Left ventricle myocardium inferior (tissue), 1 donor: ENCODE data around the gene ENAH. TPM values are rescaled to one million over a fixed set of nuclear protein-coding genes. Genes with fewer than 3 reads are reported as not detected.

ENCODE experiments used
- DNase-seq: peaks from one replicate; pipeline ENCODE4 v3.0.0-alpha.2; 2020
- H3K27ac ChIP-seq: fragments of 200-600 bp; replicated peaks from 2 replicates; pipeline ENCODE4 v1.8.0; 2021
- H3K27me3 ChIP-seq: fragments of 200-600 bp; 2 replicates; pipeline ENCODE4 v1.8.0; 2021; ENCODE audit warnings: low read depth
- H3K36me3 ChIP-seq: fragments of 200-600 bp; 2 replicates; pipeline ENCODE4 v1.8.0; 2021
- H3K4me1 ChIP-seq: fragments of 200-600 bp; 2 replicates; pipeline ENCODE4 v1.8.0; 2021
- H3K4me3 ChIP-seq: fragments of 200-600 bp; 2 replicates; pipeline ENCODE4 v1.8.0; 2021; ENCODE audit warnings: mild to moderate bottlenecking, moderate library complexity
- H3K9me3 ChIP-seq: fragments of 200-600 bp; replicated peaks from 2 replicates; pipeline ENCODE4 v1.8.0; 2021
- intact Hi-C: fragments of 100-400 bp; cut with micrococcal nuclease; formaldehyde crosslinking; loops from one replicate; pipeline ENCODE4 v1.11.0; 2022
- total RNA-seq: library from RNA; stranded (reverse); fragmentation: NEBNext Ultra II Directional; extraction: Animal tissue kit (Norgen Biotek cat#: 25700); gene quantifications from one replicate; pipeline ENCODE4 v1.2.1, GENCODE V29; 2021
- TF ChIP-seq, protein P1 (sequence below): fragments of 200-600 bp; IDR thresholded peaks from 2 replicates; pipeline ENCODE4 v1.8.0; 2021; ENCODE audit warnings: antibody characterized with exemption, mild to moderate bottlenecking, borderline replicate concordance
- donor health status: DM: no; HTN: yes; CAD: no; lungs with severe emphysema.

Gene ENAH
- total RNA-seq, 1 donor from 2014 or later: 78.6 TPM

DNA sequence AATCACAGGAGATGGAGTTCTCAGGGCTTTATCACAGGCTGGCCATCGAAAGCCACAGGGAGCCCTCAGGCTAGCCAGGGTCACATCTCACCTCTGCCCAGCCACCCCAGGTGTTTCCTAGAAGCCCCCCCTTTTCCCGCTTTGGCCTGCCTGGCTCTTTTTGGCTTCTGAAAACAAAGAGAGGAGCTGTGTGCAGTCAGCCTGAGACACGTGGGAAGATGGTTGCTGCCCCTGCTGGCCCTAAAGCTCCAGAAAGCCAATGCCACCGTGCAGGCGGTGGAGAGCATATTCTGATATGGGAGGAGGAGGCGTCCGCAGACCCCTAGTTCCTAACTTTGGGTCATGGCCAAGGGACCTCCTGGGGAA lies 206.3 kb downstream of the ENAH start:
- no peaks in the 10 kb centered on the region for H3K9me3 ChIP-seq
- H3K4me1 ChIP-seq: peaks cover 66% of the 10 kb centered on the region
- intact Hi-C loops: no loop called here
- no peak for DNase-seq
- H3K4me3 ChIP-seq: no peak overlapping the region
- no peaks in the 10 kb centered on the region for H3K27me3 ChIP-seq
- TF ChIP-seq, protein P1, sequence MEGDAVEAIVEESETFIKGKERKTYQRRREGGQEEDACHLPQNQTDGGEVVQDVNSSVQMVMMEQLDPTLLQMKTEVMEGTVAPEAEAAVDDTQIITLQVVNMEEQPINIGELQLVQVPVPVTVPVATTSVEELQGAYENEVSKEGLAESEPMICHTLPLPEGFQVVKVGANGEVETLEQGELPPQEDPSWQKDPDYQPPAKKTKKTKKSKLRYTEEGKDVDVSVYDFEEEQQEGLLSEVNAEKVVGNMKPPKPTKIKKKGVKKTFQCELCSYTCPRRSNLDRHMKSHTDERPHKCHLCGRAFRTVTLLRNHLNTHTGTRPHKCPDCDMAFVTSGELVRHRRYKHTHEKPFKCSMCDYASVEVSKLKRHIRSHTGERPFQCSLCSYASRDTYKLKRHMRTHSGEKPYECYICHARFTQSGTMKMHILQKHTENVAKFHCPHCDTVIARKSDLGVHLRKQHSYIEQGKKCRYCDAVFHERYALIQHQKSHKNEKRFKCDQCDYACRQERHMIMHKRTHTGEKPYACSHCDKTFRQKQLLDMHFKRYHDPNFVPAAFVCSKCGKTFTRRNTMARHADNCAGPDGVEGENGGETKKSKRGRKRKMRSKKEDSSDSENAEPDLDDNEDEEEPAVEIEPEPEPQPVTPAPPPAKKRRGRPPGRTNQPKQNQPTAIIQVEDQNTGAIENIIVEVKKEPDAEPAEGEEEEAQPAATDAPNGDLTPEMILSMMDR: no peak
- H3K27ac ChIP-seq: peak overlapping the region; percentile 89
- H3K36me3 ChIP-seq: no peaks in the 10 kb centered on the region

DNA sequence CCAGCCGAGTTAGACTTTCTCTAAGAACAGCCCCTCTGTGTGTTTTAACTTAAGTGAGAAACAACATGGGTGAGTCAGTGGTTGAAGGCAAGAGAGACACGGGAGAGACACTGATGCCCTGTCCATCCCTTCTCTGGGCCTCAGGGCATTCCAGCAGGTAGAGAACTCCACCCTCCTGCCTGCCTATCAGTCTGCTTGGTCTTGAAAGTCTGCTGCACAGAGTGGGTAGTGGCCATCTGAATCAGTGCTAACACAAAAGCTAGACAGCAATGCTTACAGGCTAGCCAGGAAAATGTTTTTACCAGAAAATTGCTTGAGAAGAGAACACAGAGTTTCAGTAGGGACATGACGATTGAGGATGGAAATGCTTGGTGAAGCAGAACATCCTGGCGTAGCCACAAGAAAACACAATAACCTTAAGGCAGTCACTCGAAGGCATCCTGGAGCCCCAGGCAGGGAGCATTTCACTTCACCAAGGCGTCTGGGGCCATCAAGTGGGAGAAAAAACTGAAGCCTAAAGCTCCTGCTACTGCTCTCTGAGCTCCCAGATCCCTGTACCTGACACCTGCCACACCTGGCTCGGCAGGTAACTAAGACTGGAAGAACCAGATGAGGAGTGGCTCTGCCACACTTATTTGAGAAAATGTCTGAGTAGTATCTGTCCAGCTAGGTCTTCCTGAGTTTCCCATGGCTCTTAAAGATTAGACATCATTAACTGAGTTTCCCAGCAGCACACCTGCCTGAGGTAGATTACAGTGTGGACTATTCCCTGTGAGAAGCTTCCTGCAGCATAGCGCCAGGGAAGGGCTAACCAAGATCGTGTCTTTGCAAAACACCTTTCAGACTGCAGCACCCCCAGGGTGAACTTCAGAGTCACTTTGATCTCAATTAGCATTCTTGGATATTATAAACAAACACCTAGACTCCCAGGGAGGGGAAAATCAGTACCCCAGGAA lies 207.0 kb downstream of the ENAH start:
- H3K4me3 ChIP-seq: peak overlapping the region; percentile 23
- no peaks in the 10 kb centered on the region for H3K36me3 ChIP-seq
- H3K27ac ChIP-seq: peak overlapping the region; percentile 89
- intact Hi-C loops: no loop called here
- no peaks in the 10 kb centered on the region for H3K9me3 ChIP-seq
- peaks cover 59% of the 10 kb centered on the region for H3K4me1 ChIP-seq
- no peaks in the 10 kb centered on the region for H3K27me3 ChIP-seq
- no peak for DNase-seq
- TF ChIP-seq, protein P1: no peak

DNA sequence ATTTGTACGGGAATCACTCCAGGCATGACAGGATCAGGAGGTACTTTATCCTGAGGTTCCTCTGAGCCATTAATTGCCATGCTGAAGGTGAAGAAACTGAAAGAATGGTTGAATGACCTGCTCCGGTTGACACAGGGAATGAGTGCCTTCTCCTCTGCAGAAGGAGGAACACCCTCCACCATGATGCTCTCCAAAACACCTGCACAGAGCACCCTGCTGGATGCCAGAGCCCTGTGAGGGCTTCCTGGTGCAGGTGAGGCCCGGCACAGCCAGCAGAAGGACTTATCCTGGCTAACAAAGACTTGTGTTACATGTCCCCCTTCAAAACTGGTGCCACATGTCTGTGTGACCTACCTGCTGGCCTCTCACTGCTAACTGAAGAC lies 210.8 kb downstream of the ENAH start:
- TF ChIP-seq, protein P1: no peak
- H3K9me3 ChIP-seq: no peaks in the 10 kb centered on the region
- H3K4me3 ChIP-seq: no peak overlapping the region
- DNase-seq: no peak
- no peaks in the 10 kb centered on the region for H3K27me3 ChIP-seq
- intact Hi-C loops: no loop called here
- H3K36me3 ChIP-seq: no peaks in the 10 kb centered on the region
- peak overlapping the region; percentile 15 for H3K27ac ChIP-seq
- H3K4me1 ChIP-seq: peaks cover 43% of the 10 kb centered on the region

DNA sequence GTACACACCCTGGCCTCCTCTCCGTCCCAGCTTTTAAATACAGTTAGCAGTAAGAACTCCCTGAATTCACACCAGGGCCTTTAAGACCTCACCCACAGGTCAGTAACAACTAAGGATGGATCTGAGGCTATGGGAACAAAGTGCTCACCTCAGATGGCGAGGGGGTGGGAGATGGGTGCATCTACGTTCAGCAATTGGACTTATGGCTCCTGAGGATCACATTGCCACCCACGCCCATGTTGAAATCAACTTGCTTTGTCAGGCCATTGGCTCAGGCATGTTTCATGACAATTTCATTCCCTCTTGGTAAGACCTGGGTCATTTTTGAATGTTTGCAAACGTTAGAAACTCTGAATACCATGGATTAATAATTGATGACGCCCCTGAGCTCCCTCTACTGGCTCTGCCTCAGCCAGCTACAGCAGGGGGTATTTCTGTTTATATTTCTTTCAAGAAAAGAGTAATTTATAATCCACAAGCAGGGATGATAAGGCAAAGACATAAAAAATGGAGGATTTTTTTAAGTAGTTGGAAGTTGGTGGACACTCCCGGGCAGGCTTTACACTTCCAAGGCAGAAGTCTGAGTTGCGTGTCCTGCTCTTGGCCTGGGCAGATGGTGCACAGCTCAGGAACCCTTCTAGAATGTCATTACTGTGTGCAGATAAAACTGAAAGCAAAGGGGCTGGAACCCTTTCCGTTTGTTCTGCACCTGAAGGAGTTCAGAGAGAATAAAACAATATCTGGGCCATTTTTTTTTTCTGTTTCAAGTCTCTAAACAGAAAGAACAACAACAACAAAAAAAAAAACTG lies 211.4 kb downstream of the ENAH start:
- TF ChIP-seq, protein P1: no peak
- Histone ChIP-seq H3K27me3 (no peaks in the 10 kb centered on the region), H3K36me3 (no peaks in the 10 kb centered on the region), H3K27ac (peak overlapping the region; percentile 15), H3K4me3 (no peak overlapping the region), H3K9me3 (no peaks in the 10 kb centered on the region), H3K4me1 (peaks cover 37% of the 10 kb centered on the region)
- intact Hi-C loops: no loop called here
- DNase-seq: no peak

DNA sequence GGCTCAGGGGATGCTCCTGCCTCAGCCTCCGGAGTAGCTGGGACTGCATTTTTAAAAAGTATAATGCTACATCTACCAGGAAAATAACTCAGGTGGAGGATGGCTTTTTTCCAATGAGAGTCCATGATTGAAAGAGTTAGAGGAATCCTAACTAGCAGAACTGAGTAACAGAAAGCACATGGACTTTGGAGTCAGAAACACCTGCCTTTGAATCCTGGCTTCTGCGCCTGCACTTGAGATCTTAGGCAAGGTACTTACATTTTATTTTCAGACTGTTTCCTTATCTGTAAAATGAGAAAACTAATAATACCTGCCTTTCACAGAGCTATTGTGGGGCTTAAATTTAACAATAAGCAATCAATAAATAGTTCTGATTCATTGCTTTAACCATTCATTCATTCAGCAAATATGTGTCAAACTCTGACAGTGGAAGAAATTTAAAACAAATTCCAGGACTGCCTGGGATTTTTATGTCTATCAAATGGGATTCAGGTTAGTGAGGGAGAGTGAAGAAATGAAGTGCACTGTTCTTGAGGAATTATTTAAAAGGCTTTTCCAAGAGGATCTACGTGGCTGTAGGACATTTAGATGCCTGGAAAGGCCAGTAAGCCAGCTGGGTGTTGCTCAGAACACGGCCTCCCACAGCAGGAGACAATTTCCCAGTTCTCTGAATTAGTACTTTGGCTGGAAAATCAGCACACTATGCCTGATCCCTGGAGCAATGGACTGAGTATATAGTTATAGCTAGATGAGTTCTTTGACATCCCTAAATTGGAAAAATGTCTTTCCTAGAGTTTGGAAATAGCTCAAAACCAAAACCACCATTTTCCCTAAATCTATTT lies 212.3 kb downstream of the ENAH start:
- no peaks in the 10 kb centered on the region for H3K27me3 ChIP-seq
- H3K4me3 ChIP-seq: no peak overlapping the region
- DNase-seq: no peak
- TF ChIP-seq, protein P1: no peak
- H3K36me3 ChIP-seq: no peaks in the 10 kb centered on the region
- intact Hi-C loops: no loop called here
- no peak overlapping the region for H3K27ac ChIP-seq
- H3K9me3 ChIP-seq: no peaks in the 10 kb centered on the region
- peaks cover 34% of the 10 kb centered on the region for H3K4me1 ChIP-seq
